ENCODE results near the gene LGALS3BP.

The LGALS3BP gene

GRCh38 chr17:79009397-79010303 is 29.9 kb upstream of the LGALS3BP start, which contains the start of gene CANT1:
Gene CANT1, minus strand, starts transcription at chr17:79009764. Its CDS starts 12,142 bp downstream, at chr17:78997622.
- peak; percentile 57 to 77 for DNase-seq (ENCODE audit: low read depth in 1 of 2, low spot score in 1 of 2)
- TF ChIP-seq REST (IDR thresholded peaks at IDR 0.05; ENCODE audit: insufficient replicate concordance, low read depth) (no peak), SPI1 (IDR thresholded peaks at IDR 0.05; ENCODE audit: borderline replicate concordance, low read depth) (peak; percentile 50; the same call in 1 of the 2 replicates), POLR2AphosphoS5 (IDR thresholded peaks at IDR 0.05; ENCODE audit: low read depth) (peak; percentile 66; the same call in 1 of the 2 replicates), GABPA (IDR thresholded peaks at IDR 0.05; ENCODE audit: low read depth) (0 out of 2 replicates have a peak, but pooled peaks have one; percentile 14), CTCF (IDR thresholded peaks at IDR 0.05; ENCODE audit: insufficient read depth, low read length) (no peak)
- Histone ChIP-seq H3K27ac (replicated peaks) (peak within 1 kb of the TSS; percentile 77), H3K4me3 (replicated peaks; ENCODE audit: insufficient read depth, low read length) (peak within 1 kb of the TSS; percentile 78), H3K27me3 (ENCODE audit: insufficient read depth, poor library complexity, severe bottlenecking) (no peaks in the 10 kb centered on the region)

GRCh38 chr17:79008666-79009387 is 29.1 kb upstream of the LGALS3BP start:
- TF ChIP-seq CTCF (IDR thresholded peaks at IDR 0.05; ENCODE audit: insufficient read depth, low read length): no peak
- TF ChIP-seq GABPA (IDR thresholded peaks at IDR 0.05; ENCODE audit: low read depth): no peak
- no peak for TF ChIP-seq REST (IDR thresholded peaks at IDR 0.05; ENCODE audit: insufficient replicate concordance, low read depth)
- TF ChIP-seq SPI1 (IDR thresholded peaks at IDR 0.05; ENCODE audit: borderline replicate concordance, low read depth): no peak
- no peak for TF ChIP-seq POLR2AphosphoS5 (IDR thresholded peaks at IDR 0.05; ENCODE audit: low read depth)
- H3K4me3 ChIP-seq (replicated peaks; ENCODE audit: insufficient read depth, low read length): peak overlapping the region; percentile 78
- no peak for DNase-seq (ENCODE audit: low read depth in 1 of 2, low spot score in 1 of 2)
- H3K27ac ChIP-seq (replicated peaks): peak overlapping the region; percentile 77
- H3K27me3 ChIP-seq (ENCODE audit: insufficient read depth, poor library complexity, severe bottlenecking): no peaks in the 10 kb centered on the region

- no peak for TF ChIP-seq POLR2AphosphoS5 (IDR thresholded peaks at IDR 0.05; ENCODE audit: low read depth)
- TF ChIP-seq SPI1 (IDR thresholded peaks at IDR 0.05; ENCODE audit: borderline replicate concordance, low read depth): no peak
- TF ChIP-seq GABPA (IDR thresholded peaks at IDR 0.05; ENCODE audit: low read depth): no peak
- no peak for TF ChIP-seq CTCF (IDR thresholded peaks at IDR 0.05; ENCODE audit: insufficient read depth, low read length)
- TF ChIP-seq REST (IDR thresholded peaks at IDR 0.05; ENCODE audit: insufficient replicate concordance, low read depth): no peak
- no peak overlapping the region for H3K27ac ChIP-seq (replicated peaks)
- no peaks in the 10 kb centered on the region for H3K27me3 ChIP-seq (ENCODE audit: insufficient read depth, poor library complexity, severe bottlenecking)
- no peak for DNase-seq (ENCODE audit: low read depth in 1 of 2, low spot score in 1 of 2)
- H3K4me3 ChIP-seq (replicated peaks; ENCODE audit: insufficient read depth, low read length): no peak overlapping the region
Observed at GRCh38 chr17:79007504-79008381, 28.0 kb upstream of the LGALS3BP start.

Measured in HL-60 (cell line).